WERI-Rb-1 (cell line): Measurements from ENCODE around the gene MB21D2.

Experiments
- DNase-seq: peaks from one replicate; pipeline ENCODE4 v3.0.0-alpha.2; 2020
- H3K27ac ChIP-seq: fragments of 250-450 bp; sonication (Bioruptor Pico); 2 replicates; pipeline ENCODE4 v1.5.1; 2020; ENCODE audit warnings: mild to moderate bottlenecking, moderate library complexity
- H3K27me3 ChIP-seq: fragments of 250-450 bp; sonication (Bioruptor Pico); 2 replicates; pipeline ENCODE4 v1.5.1; 2021; ENCODE audit warnings: mild to moderate bottlenecking, low read depth, moderate library complexity; ENCODE audit not compliant: insufficient read depth, severe bottlenecking
- H3K36me3 ChIP-seq: fragments of 250-450 bp; sonication (Bioruptor Pico); 2 replicates; pipeline ENCODE4 v1.5.1; 2020; ENCODE audit warnings: mild to moderate bottlenecking, moderate library complexity
- H3K4me3 ChIP-seq: 2 replicates; pipeline ENCODE4 v1.5.1; 2011; ENCODE audit warnings: low read depth, mild to moderate bottlenecking, control low read depth, low read length
- H3K9me3 ChIP-seq: fragments of 250-450 bp; sonication (Bioruptor Pico); 2 replicates; pipeline ENCODE4 v1.5.1; 2021; ENCODE audit warnings: mild to moderate bottlenecking, moderate library complexity; ENCODE audit not compliant: severe bottlenecking
- TF ChIP-seq, protein P1 (sequence below): IDR thresholded peaks from 2 replicates; pipeline ENCODE4 v1.5.1; 2011; ENCODE audit warnings: low read depth, mild to moderate bottlenecking, control low read depth, inconsistent platforms, low read length

The MB21D2 gene

DNA sequence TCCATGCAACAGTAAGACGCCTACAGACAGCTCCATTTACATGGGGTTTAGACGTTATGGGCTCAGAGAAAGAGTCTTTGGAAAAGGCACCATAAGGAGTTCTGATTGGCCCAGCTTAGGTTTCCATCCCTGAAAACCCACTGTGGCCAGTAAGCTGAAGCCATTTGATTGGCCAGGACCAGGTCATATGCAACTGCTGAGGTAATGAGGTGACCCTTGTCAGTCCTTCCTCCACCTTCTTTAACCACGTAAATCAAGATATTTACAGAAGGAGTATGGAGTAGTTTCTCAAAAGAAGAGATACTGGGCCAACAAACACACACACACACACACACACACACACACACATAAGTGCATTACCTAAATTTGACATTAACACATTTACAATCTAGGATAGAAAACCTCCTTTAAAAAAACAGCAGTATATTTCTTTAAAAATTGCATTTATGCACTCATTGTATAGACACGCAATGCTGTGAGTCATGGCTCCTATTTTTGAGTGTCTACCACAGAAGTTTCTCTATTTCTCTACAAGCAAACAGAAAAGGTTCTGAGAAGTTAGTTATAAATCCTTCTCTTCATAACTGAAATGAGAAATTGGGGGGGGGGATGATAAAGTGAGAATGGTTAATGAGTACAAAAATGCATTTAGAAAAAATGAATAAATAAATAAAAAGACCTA, 16.3 kb upstream of the MB21D2 start:
- Histone ChIP-seq H3K36me3 (no peaks in the 10 kb centered on the region), H3K9me3 (no peaks in the 10 kb centered on the region), H3K27ac (no peak overlapping the region), H3K27me3 (no peaks in the 10 kb centered on the region), H3K4me3 (no peak overlapping the region)
- TF ChIP-seq, protein P1, sequence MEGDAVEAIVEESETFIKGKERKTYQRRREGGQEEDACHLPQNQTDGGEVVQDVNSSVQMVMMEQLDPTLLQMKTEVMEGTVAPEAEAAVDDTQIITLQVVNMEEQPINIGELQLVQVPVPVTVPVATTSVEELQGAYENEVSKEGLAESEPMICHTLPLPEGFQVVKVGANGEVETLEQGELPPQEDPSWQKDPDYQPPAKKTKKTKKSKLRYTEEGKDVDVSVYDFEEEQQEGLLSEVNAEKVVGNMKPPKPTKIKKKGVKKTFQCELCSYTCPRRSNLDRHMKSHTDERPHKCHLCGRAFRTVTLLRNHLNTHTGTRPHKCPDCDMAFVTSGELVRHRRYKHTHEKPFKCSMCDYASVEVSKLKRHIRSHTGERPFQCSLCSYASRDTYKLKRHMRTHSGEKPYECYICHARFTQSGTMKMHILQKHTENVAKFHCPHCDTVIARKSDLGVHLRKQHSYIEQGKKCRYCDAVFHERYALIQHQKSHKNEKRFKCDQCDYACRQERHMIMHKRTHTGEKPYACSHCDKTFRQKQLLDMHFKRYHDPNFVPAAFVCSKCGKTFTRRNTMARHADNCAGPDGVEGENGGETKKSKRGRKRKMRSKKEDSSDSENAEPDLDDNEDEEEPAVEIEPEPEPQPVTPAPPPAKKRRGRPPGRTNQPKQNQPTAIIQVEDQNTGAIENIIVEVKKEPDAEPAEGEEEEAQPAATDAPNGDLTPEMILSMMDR: no peak
- no peak for DNase-seq

DNA sequence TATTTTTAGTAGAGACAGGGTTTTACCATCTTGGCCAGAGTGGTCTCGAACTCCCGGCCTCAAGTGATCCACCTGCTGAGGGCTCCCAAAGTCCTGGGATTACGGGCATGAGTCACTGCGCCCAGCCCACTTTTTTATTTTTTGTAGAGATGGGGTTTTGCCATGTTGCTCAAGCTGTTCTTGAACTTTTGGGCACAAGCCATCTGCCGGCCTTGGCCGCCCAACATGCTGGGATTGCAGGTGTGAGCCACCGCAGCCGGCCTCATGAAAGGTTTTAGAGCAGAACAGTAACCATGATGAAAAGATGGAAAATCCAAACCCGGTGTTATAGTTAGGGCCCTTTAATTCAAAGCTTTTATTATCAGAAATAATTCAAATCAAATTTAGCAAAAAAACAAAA, 15.6 kb upstream of the MB21D2 start:
- Histone ChIP-seq H3K4me3 (no peak overlapping the region), H3K27ac (no peak overlapping the region), H3K36me3 (no peaks in the 10 kb centered on the region), H3K27me3 (no peaks in the 10 kb centered on the region), H3K9me3 (no peaks in the 10 kb centered on the region)
- DNase-seq: no peak
- TF ChIP-seq, protein P1: no peak

DNA sequence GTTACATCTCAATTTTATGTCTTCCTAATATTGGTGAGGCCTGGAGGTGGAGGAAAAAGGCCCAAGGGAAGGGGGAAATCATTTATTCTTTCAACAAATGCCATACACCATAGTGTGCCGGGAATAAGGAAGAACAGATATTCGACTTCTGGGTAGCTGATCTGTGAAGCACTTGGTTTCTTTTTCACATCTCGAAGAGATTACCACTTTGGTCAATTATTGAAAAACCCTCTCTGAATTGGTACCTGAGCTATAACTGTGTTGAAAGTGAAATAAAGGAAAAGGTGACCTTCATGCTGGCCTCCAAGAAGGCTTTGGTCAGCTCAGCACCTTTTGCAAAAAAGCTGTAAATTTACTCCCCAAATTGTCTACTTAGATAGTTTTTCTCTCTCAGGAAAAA, 14.2 kb upstream of the MB21D2 start:
- Histone ChIP-seq H3K27me3 (no peaks in the 10 kb centered on the region), H3K27ac (no peak overlapping the region), H3K4me3 (no peak overlapping the region), H3K9me3 (no peaks in the 10 kb centered on the region), H3K36me3 (no peaks in the 10 kb centered on the region)
- DNase-seq: no peak
- TF ChIP-seq, protein P1: no peak

GRCh38 chr3:192930577-192930976, 12.9 kb upstream of the MB21D2 start:
- no peak overlapping the region for H3K27ac ChIP-seq
- TF ChIP-seq, protein P1: no peak
- no peaks in the 10 kb centered on the region for H3K9me3 ChIP-seq
- H3K36me3 ChIP-seq: no peaks in the 10 kb centered on the region
- DNase-seq: no peak
- H3K27me3 ChIP-seq: no peaks in the 10 kb centered on the region
- H3K4me3 ChIP-seq: no peak overlapping the region

- Histone ChIP-seq H3K27ac (no peak overlapping the region), H3K27me3 (no peaks in the 10 kb centered on the region), H3K4me3 (no peak overlapping the region), H3K9me3 (no peaks in the 10 kb centered on the region), H3K36me3 (no peaks in the 10 kb centered on the region)
- DNase-seq: no peak
- TF ChIP-seq, protein P1: no peak
These were observed 12.3 kb upstream of the MB21D2 start for GRCh38 chr3:192929755-192930547.
